ENCODE results near the gene WEE2. TPM values are rescaled to one million over a fixed set of nuclear protein-coding genes. Genes with fewer than 3 reads are reported as not detected.
"Not testable (repeated sequence)": the region's sequence is repeated elsewhere in the genome, so short reads cannot be mapped to it uniquely, and the experiment has no call there.

The WEE2 gene
- total and polyA plus RNA-seq, 12 donors, result 0.12 TPM; not detected in 11

- H3K36me3 ChIP-seq, result peaks cover 0 to 78% (median 9%) of the 10 kb centered on the region in 9 donors
- no peak within 1 kb of the TSS for H3K4me3 ChIP-seq
- WGBS, 2 donors, result 82 to 99% methylated on average over 3 of the region's 3 CpGs
- no peaks in the 10 kb centered on the region for H3K27me3 ChIP-seq
- DNase-seq (no peak), ATAC-seq (no peak)
- H3K4me1 ChIP-seq, result no peaks in the 10 kb centered on the region
- intact Hi-C loops (cut with DNase I), result no loop called here
- TF ChIP-seq CTCF (IDR thresholded peaks at IDR 0.05), result no peak
- no peak within 1 kb of the TSS for H3K27ac ChIP-seq
- no peaks in the 10 kb centered on the region for H3K9me3 ChIP-seq
Measured at GRCh38 chr7:141763797-141764196, 55.6 kb downstream of the WEE2 start, which contains the start of gene TAS2R3. TSS of gene TAS2R3 (plus strand) at chr7:141764097. CDS start at chr7:141764159, 62 bp downstream.

- Histone ChIP-seq H3K9me3 (peaks cover 0 to 18% (median 0%) of the 10 kb centered on the region in 11 donors), H3K36me3 (peaks cover 0 to 18% (median 0%) of the 10 kb centered on the region in 9 donors)
- ATAC-seq; H3K27me3 ChIP-seq; H3K4me3 ChIP-seq; DNase-seq; H3K4me1 ChIP-seq; intact Hi-C loops (cut with DNase I); H3K27ac ChIP-seq: not testable (repeated sequence)
- WGBS, 2 donors, result 97% methylated on average over 3 of the region's 3 CpGs
Measured at GRCh38 chr7:141770083-141770583, 62.0 kb downstream of the WEE2 start.

GRCh38 chr7:141776374-141776773, 68.2 kb downstream of the WEE2 start, which contains the start of gene TAS2R4:
TSS of gene TAS2R4 (plus strand) at chr7:141776674. CDS start at chr7:141778489, 1,815 bp downstream.
- Histone ChIP-seq H3K9me3 (peaks cover 0 to 21% (median 0%) of the 10 kb centered on the region in 11 donors), H3K27ac (no peak within 1 kb of the TSS), H3K4me3 (no peak within 1 kb of the TSS), H3K27me3 (no peaks in the 10 kb centered on the region), H3K36me3 (peaks cover 0 to 54% (median 11%) of the 10 kb centered on the region in 9 donors), H3K4me1 (no peaks in the 10 kb centered on the region)
- WGBS, 2 donors, result 96 to 100% methylated on average over 1 of the region's 1 CpG
- TF ChIP-seq CTCF (IDR thresholded peaks at IDR 0.05), result no peak
- no peak for DNase-seq
- intact Hi-C loops (cut with DNase I), result no loop called here
- ATAC-seq, result no peak

Other genes with a start within 250 kb of the WEE2 start
- gene AGK, start 156.9 kb upstream of the WEE2 start, total RNA-seq, result 10 to 100 TPM; 27.1 to 45.1 (median 39.7) TPM
- 10 to 100 TPM; 17.7 to 22.0 TPM for gene AGK, start 156.9 kb upstream of the WEE2 start, polyA plus RNA-seq
- 10 to 100 TPM in 4 of 10 donors, 1 to 10 TPM in 6; 6.7 to 11.5 (median 9.3) TPM for gene DENND11, start 6.2 kb upstream of the WEE2 start, total RNA-seq
- 1 to 10 TPM; 2.7 to 3.4 TPM for gene DENND11, start 6.2 kb upstream of the WEE2 start, polyA plus RNA-seq
- gene SSBP1, start 30.0 kb downstream of the WEE2 start, total RNA-seq, result 100 to 1,000 TPM in 9 of 10 donors, 10 to 100 TPM in 1; 97.4 to 122 (median 107) TPM
- gene SSBP1, start 30.0 kb downstream of the WEE2 start, polyA plus RNA-seq, result 100 to 1,000 TPM; 175 to 256 TPM
- 1 to 10 TPM in 1 of 10 donors, under 1 TPM in 7, not detected in 2; 0.30 to 1.1 (median 0.46) TPM for gene TAS2R3, start 55.7 kb downstream of the WEE2 start, total RNA-seq
- gene TAS2R3, start 55.7 kb downstream of the WEE2 start, polyA plus RNA-seq, result not detected
- under 1 TPM in 9 of 10 donors, not detected in 1; 0.10 to 0.28 (median 0.23) TPM for gene TAS2R4, start 68.3 kb downstream of the WEE2 start, total RNA-seq
- under 1 TPM; 0.03 to 0.59 TPM for gene TAS2R4, start 68.3 kb downstream of the WEE2 start, polyA plus RNA-seq
- under 1 TPM in 4 of 10 donors, not detected in 6; 0.23 to 0.35 (median 0.31) TPM for gene TAS2R5, start 81.9 kb downstream of the WEE2 start, total RNA-seq
- under 1 TPM; 0.22 to 0.59 TPM for gene TAS2R5, start 81.9 kb downstream of the WEE2 start, polyA plus RNA-seq
- gene PRSS37, start 133.1 kb downstream of the WEE2 start, total RNA-seq, result not detected
- not detected for gene PRSS37, start 133.1 kb downstream of the WEE2 start, polyA plus RNA-seq
- gene OR9A4, start 208.0 kb downstream of the WEE2 start, total RNA-seq, result not detected
- gene OR9A4, start 208.0 kb downstream of the WEE2 start, polyA plus RNA-seq, result not detected
- 1 to 10 TPM in 1 of 10 donors, under 1 TPM in 9; 0.09 to 2.1 (median 0.37) TPM for gene CLEC5A, start 238.6 kb downstream of the WEE2 start, total RNA-seq
- under 1 TPM; 0.37 to 0.88 TPM for gene CLEC5A, start 238.6 kb downstream of the WEE2 start, polyA plus RNA-seq

Data from heart right ventricle (tissue), 16 donors.